ENCODE results near the gene CFAP99.

Gene CFAP99

GRCh38 chr4:2497931-2498330 is 79.2 kb downstream of the CFAP99 start:
- DNase-seq (ENCODE audit: low read depth in 1 of 2, low spot score in 1 of 2) = no peak

- DNase-seq (ENCODE audit: low read depth in 1 of 2, low spot score in 1 of 2) = no peak
These were observed 81.8 kb downstream of the CFAP99 start for GRCh38 chr4:2500547-2500946.

GRCh38 chr4:2501034-2501594 is 82.4 kb downstream of the CFAP99 start:
- DNase-seq (ENCODE audit: low read depth in 1 of 2, low spot score in 1 of 2) = no peak

- no peak for DNase-seq (ENCODE audit: low read depth in 1 of 2, low spot score in 1 of 2)
These were observed 85.1 kb downstream of the CFAP99 start for GRCh38 chr4:2503809-2504208.

GRCh38 chr4:2507259-2507658 is 88.5 kb downstream of the CFAP99 start:
- DNase-seq (ENCODE audit: low read depth in 1 of 2, low spot score in 1 of 2) = no peak

GRCh38 chr4:2507855-2508254 is 89.1 kb downstream of the CFAP99 start:
- no peak for DNase-seq (ENCODE audit: low read depth in 1 of 2, low spot score in 1 of 2)

GRCh38 chr4:2510351-2511259 is 91.8 kb downstream of the CFAP99 start:
- DNase-seq (ENCODE audit: low read depth in 1 of 2, low spot score in 1 of 2) = no peak

- no peak for DNase-seq (ENCODE audit: low read depth in 1 of 2, low spot score in 1 of 2)
These were observed 92.9 kb downstream of the CFAP99 start for GRCh38 chr4:2511645-2512131.

Measured in activated CD4-positive, alpha-beta T cell treated with anti-CD3 and anti-CD28 coated beads, Interleukin-2, amount 50 U/mL, for 24 hours (primary cell).